Smooth muscle cell (in vitro differentiated cells): ENCODE data around the gene KCMF1. TPM values are rescaled to one million over a fixed set of nuclear protein-coding genes. Genes with fewer than 3 reads are reported as not detected.

ENCODE experiments used
- DNase-seq: peaks from one replicate; lab custom pipeline; 2025; ENCODE audit not compliant: unreplicated experiment; lab: John Stamatoyannopoulos, UW
- H2AFZ ChIP-seq: fragments of 200-600 bp; sonication (generic); 2 replicates; pipeline ENCODE4 v1.6.0; 2016; ENCODE audit warnings: antibody characterized with exemption, low read depth, mild to moderate bottlenecking
- H3F3A ChIP-seq: fragments of 200-600 bp; sonication (generic); 2 replicates; pipeline ENCODE4 v1.6.0; 2017; ENCODE audit warnings: antibody characterized with exemption, low read depth
- H3K27ac ChIP-seq: fragments of 200-600 bp; sonication (generic); 2 replicates; pipeline ENCODE4 v1.5.1; 2016; ENCODE audit warnings: low read depth, mild to moderate bottlenecking
- H3K27me3 ChIP-seq: fragments of 200-600 bp; sonication (generic); 2 replicates; pipeline ENCODE4 v1.6.1; 2016; ENCODE audit warnings: low read depth, mild to moderate bottlenecking
- H3K36me3 ChIP-seq: fragments of 200-600 bp; sonication (generic); 2 replicates; pipeline ENCODE4 v1.5.1; 2016; ENCODE audit warnings: low read depth
- H3K4me1 ChIP-seq: fragments of 200-600 bp; sonication (generic); 2 replicates; pipeline ENCODE4 v1.5.1; 2016; ENCODE audit warnings: low read depth
- H3K4me2 ChIP-seq: fragments of 200-600 bp; sonication (generic); 2 replicates; pipeline ENCODE4 v1.6.0; 2016; ENCODE audit warnings: mild to moderate bottlenecking
- H3K4me3 ChIP-seq: fragments of 200-600 bp; sonication (generic); 2 replicates; pipeline ENCODE4 v1.5.1; 2016; ENCODE audit warnings: mild to moderate bottlenecking
- H3K79me2 ChIP-seq: fragments of 200-600 bp; sonication (generic); 2 replicates; pipeline ENCODE4 v1.6.0; 2016; ENCODE audit warnings: low read depth, mild to moderate bottlenecking
- H3K9ac ChIP-seq: fragments of 200-600 bp; sonication (generic); 2 replicates; pipeline ENCODE4 v1.6.0; 2016; ENCODE audit warnings: low read depth
- H3K9me3 ChIP-seq: fragments of 200-600 bp; sonication (generic); replicated peaks from 2 replicates; pipeline ENCODE4 v1.5.1; 2016; ENCODE audit warnings: low read depth
- H4K20me1 ChIP-seq: fragments of 200-600 bp; sonication (generic); 2 replicates; pipeline ENCODE4 v1.6.0; 2016; ENCODE audit warnings: low read depth
- CTCF ChIP-seq: fragments of 200-600 bp; sonication (generic); IDR thresholded peaks from 2 replicates; pipeline ENCODE4 v1.5.1; 2017; ENCODE audit warnings: borderline replicate concordance, mild to moderate bottlenecking, antibody characterized with exemption; ENCODE audit not compliant: insufficient read depth, poor library complexity, severe bottlenecking
- whole genome bisulfite sequencing: methylation state at CpG from one replicate; pipeline ENCODE4 v1.1.7; 2016; ENCODE audit warnings: low lambda C conversion rate; 5-methylcytosine and 5-hydroxymethylcytosine counted together
- polyA plus RNA-seq: library from polyadenylated mRNA; unstranded; fragments of >200 nt; fragmentation: Nextera tagmentation; extraction: Ambion mirVana; gene quantifications from 2 replicates; pipeline ENCODE4 v1.2.1, GENCODE V29; 2016
- total RNA-seq: library from RNA; depleted of rRNA; stranded (reverse); fragments of >200 nt; gene quantifications from 2 replicates; pipeline ENCODE4 v1.2.3, GENCODE V29; 2014

Gene KCMF1
- total and polyA plus RNA-seq, 2 experiments from 2014 or later = 56.5 to 65.0 TPM

GRCh38 chr2:85087541-85087940 lies 116.6 kb downstream of the KCMF1 start:
- no peak for TF ChIP-seq CTCF
- peaks cover 23% of the 10 kb centered on the region for H3K27me3 ChIP-seq

GRCh38 chr2:85088921-85089320 lies 118.0 kb downstream of the KCMF1 start:
- Histone ChIP-seq H2AFZ (no peak overlapping the region), H3K4me1 (no peaks in the 10 kb centered on the region), H3K36me3 (no peaks in the 10 kb centered on the region), H3K27me3 (peaks cover 23% of the 10 kb centered on the region), H3F3A (no peaks in the 10 kb centered on the region), H3K79me2 (no peaks in the 10 kb centered on the region), H3K9me3 (no peaks in the 10 kb centered on the region), H3K9ac (no peak overlapping the region), H4K20me1 (no peaks in the 10 kb centered on the region), H3K4me2 (no peak overlapping the region), H3K4me3 (no peak overlapping the region), H3K27ac (no peak overlapping the region)
- DNase-seq = no peak
- TF ChIP-seq CTCF = no peak
- WGBS = 54% methylated on average over 2 of the region's 2 CpGs

More at GRCh38 chr2:85087541-85087940, 116.6 kb downstream of the KCMF1 start:
- DNase-seq = no peak
- Histone ChIP-seq H3K27ac (no peak overlapping the region), H3K4me3 (no peak overlapping the region), H3F3A (no peaks in the 10 kb centered on the region), H3K9ac (no peak overlapping the region), H2AFZ (no peak overlapping the region), H3K9me3 (no peaks in the 10 kb centered on the region), H4K20me1 (no peaks in the 10 kb centered on the region), H3K36me3 (no peaks in the 10 kb centered on the region), H3K79me2 (no peaks in the 10 kb centered on the region), H3K4me2 (no peak overlapping the region), H3K4me1 (no peaks in the 10 kb centered on the region)
- 80% methylated on average over 5 of the region's 5 CpGs for WGBS

DNA sequence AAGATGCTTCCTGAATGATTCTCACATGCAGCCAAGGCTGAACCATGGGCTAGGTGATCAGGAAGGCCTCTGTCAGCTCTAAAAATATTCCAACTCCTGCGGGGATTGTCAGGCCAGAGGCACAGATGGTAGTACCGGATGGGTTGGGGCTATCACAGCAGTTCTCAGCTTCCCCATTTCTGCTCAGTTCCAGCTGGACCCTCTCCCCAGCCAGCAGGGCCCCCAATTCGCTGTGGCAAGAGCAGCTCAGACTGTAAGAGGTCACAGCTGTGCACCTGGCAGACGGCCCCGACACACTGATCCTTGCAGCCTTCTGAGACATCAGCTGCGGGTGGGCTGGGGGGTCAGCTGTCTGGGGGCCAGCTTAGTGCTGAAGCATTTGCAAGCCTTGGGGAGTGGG lies 118.6 kb downstream of the KCMF1 start:
- Histone ChIP-seq H3K4me3 (no peak overlapping the region), H4K20me1 (no peaks in the 10 kb centered on the region), H3K36me3 (no peaks in the 10 kb centered on the region), H2AFZ (no peak overlapping the region), H3F3A (no peaks in the 10 kb centered on the region), H3K9ac (no peak overlapping the region), H3K4me1 (no peaks in the 10 kb centered on the region), H3K27me3 (peaks cover 19% of the 10 kb centered on the region), H3K9me3 (no peaks in the 10 kb centered on the region), H3K27ac (no peak overlapping the region), H3K79me2 (no peaks in the 10 kb centered on the region), H3K4me2 (no peak overlapping the region)
- no peak for TF ChIP-seq CTCF
- WGBS = 65% methylated on average over 6 of the region's 6 CpGs
- DNase-seq = no peak

DNA sequence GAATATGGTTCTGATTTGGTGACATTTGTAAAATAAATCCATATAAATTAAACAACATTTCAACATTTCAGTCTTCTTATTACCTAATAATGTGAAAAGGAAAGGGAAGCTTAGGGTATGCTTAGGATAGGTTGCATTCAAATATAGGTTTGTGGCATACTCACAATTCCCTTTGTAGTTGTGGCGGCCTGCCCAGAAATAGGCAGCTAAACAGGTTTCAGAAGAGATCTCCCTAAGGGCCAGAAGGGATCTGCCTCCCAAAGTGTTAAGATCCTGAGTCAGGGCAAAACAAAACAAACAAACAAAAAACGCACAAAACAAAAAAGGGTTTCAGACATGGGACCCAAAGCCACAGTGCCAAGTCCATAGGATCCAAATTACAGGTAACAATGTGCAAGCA lies 120.9 kb downstream of the KCMF1 start:
- no peaks in the 10 kb centered on the region for H3K4me1 ChIP-seq
- H2AFZ ChIP-seq = no peak overlapping the region
- no peaks in the 10 kb centered on the region for H3K36me3 ChIP-seq
- 90% methylated on average over 2 of the region's 2 CpGs for WGBS
- no peak for DNase-seq
- no peak overlapping the region for H3K27ac ChIP-seq
- no peaks in the 10 kb centered on the region for H3F3A ChIP-seq
- H4K20me1 ChIP-seq = no peaks in the 10 kb centered on the region
- H3K4me3 ChIP-seq = no peak overlapping the region
- peaks cover 6% of the 10 kb centered on the region for H3K27me3 ChIP-seq
- H3K4me2 ChIP-seq = no peak overlapping the region
- H3K9ac ChIP-seq = no peak overlapping the region
- TF ChIP-seq CTCF = no peak
- H3K79me2 ChIP-seq = no peaks in the 10 kb centered on the region
- H3K9me3 ChIP-seq = no peaks in the 10 kb centered on the region
